H1 (cell line): ENCODE measurements around the gene SCAI. TPM values are rescaled to one million over a fixed set of nuclear protein-coding genes. Genes with fewer than 3 reads are reported as not detected.

ENCODE experiments used
- POLR2A ChIP-seq, 2 experiments: IDR thresholded peaks; 1 replicate in 1 of 2; 2 replicates in 1 of 2; pipeline ENCODE4 v1.6.1; 2011; ENCODE audit warnings: low read depth in 2 of 2, low read length in 2 of 2, mild to moderate bottlenecking in 2 of 2; ENCODE audit errors: control extremely low read depth in 1 of 2
- SIX5 ChIP-seq: IDR thresholded peaks from 2 replicates; pipeline ENCODE4 v1.6.1; 2011; ENCODE audit warnings: mild to moderate bottlenecking, low read depth, low read length
- TEAD4 ChIP-seq: IDR thresholded peaks from 2 replicates; pipeline ENCODE4 v1.6.1; 2012; ENCODE audit warnings: low read depth, low read length, inconsistent platforms, mixed read lengths
- polyA plus RNA-seq, 7 experiments: library from polyadenylated mRNA; depleted of rRNA in 3 of 7; stranded (reverse) in 5 of 7; unstranded in 2 of 7; fragments of >200 nt in 5 of 7; fragments of 200-250 nt in 2 of 7; gene quantifications; 1 replicate in 5 of 7; 2 replicates in 1 of 7; 4 replicates in 1 of 7; pipeline versions ENCODE4 v1.2.1 to v1.2.3, GENCODE V29; 2011 to 2013; ENCODE audit warnings: missing spikeins in 2 of 7, mixed read lengths in 2 of 7
- total RNA-seq: library from RNA; stranded (reverse); fragmentation: NEBNext Ultra II Directional; extraction: Animal tissue kit (Norgen Biotek cat#: 25700); gene quantifications from 2 replicates; pipeline ENCODE4 v1.2.1, GENCODE V29; 2021

SCAI gene
- total and polyA plus RNA-seq, 2 of the 8 experiments (the other 6 are each of a cell fraction or from before 2014, with no cell fraction given), result 6.4 to 19.8 TPM

DNA sequence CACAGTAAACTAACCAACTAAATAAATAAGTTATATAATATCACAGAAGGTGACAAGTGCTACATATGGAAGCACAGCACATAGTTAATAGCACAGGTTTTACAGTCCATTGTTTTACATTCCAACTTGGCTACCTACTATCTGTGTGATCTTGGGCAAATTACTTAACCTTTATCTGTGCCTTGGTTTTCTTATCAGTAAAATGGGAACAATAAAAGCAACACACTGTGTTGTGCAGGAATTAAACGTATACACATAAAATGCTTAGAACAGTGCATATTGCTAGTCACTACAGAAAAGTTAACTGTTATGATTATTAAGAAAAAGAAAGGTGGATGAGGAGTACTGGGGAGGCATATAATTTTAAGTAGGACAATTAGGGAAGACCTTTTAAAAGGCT is 159.6 kb downstream of the SCAI start (continued):
- TF ChIP-seq POLR2A (IDR thresholded peaks at IDR 0.05; ENCODE audit: control extremely low read depth in 1 of 2, low read depth in 2 of 2, low read length in 2 of 2), result no peak
- no peak for TF ChIP-seq SIX5
- TF ChIP-seq TEAD4, result no peak
- TF ChIP-seq, all 59 proteins: peak for 0
